CD4-positive, alpha-beta T cell treated with Interleukin-17A for 1 hour (primary cell): ENCODE results near the gene GTF3C4.

ENCODE experiments used
- DNase-seq: peaks from one replicate; pipeline ENCODE4 v3.0.0-alpha.2; 2020

Gene GTF3C4

GRCh38 chr9:132733260-132733815, 63.1 kb downstream of the GTF3C4 start:
- no peak for DNase-seq

- DNase-seq: no peak
These were observed 69.5 kb downstream of the GTF3C4 start for GRCh38 chr9:132739710-132740310.

GRCh38 chr9:132740526-132741309, 70.5 kb downstream of the GTF3C4 start:
- DNase-seq: no peak

- DNase-seq: no peak
These were observed 72.6 kb downstream of the GTF3C4 start for GRCh38 chr9:132742821-132743311.

- DNase-seq: no peak
These were observed 73.7 kb downstream of the GTF3C4 start for GRCh38 chr9:132743931-132744479.
